Embryonic facial prominence (tissue), 1 donor: ENCODE results near the gene FXYD7.
"Not testable (repeated sequence)": the region's sequence is repeated elsewhere in the genome, so short reads cannot be mapped to it uniquely, and the experiment has no call there.

Source experiments
- DNase-seq: peaks from one replicate; pipeline ENCODE4 v3.0.0-alpha.2; 2016; ENCODE audit errors: extremely low spot score

The FXYD7 gene

DNA sequence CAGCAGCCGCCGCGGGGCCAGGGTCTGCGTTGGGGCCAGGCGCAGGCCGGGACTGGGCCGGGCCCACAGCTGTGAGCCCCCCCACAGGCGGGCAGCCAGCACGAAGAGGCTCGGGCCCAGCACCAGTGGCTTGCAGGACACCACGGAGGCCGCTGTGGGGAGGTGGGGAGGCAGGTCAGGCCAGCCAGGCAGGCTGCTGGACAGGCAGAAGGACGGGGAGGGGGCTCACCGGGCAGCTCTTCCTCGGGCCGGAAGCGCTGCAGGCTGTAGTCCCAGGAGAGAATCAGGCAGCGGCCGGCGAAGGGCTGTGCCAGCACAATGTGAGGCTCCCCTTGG is 16.5 kb upstream of the FXYD7 start:
- no peak for DNase-seq

DNA sequence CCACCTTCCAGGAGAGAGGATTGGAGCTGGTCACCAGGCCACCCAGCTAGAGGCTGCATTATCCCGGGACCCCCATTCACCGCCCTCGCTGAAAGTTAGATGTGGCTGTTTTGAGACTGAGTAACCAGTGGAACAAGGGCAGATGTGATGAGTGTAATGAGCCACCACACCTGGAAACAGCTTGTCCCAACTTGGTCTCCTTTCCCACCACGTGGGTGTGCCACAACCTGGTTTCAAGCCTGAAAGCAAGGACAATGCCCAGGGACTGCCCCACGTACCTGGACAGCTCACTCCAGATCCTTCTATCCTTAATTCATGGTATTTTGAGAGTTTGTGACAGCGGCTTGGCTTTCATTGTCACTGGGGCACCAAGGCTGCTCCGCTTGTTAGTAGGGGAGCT is 15.2 kb upstream of the FXYD7 start:
- DNase-seq = no peak

DNA sequence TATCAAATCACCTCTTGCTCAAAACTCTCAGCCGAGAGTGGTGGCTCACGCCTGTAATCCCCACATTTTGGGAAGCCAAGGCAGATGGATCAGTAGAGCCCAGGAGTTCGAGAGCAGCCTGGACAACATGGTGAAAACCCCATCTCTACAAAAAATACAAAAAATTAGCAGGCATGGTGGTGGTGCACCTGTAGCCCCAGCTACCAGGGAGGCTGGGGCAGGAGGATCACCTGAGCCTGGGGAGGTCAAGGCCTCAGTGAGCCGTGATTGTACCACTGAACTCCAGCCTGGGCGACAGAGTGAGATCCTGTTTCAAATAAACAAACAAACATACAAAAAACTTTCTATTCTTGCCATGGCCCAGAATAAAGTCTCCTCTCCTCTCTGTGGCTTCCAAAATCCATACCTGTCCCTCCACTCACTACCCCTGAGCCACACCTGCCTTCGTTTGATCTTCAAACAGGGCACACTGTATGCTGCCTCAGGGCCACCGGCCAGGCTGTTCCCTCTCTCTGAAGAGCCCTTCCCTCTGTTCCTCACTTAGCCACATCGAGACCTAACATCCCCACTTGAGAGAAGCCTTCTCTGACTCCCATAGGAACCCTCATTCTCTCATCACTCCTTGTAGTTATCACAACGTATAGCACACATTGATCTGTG is 14.5 kb upstream of the FXYD7 start:
- DNase-seq = no peak

DNA sequence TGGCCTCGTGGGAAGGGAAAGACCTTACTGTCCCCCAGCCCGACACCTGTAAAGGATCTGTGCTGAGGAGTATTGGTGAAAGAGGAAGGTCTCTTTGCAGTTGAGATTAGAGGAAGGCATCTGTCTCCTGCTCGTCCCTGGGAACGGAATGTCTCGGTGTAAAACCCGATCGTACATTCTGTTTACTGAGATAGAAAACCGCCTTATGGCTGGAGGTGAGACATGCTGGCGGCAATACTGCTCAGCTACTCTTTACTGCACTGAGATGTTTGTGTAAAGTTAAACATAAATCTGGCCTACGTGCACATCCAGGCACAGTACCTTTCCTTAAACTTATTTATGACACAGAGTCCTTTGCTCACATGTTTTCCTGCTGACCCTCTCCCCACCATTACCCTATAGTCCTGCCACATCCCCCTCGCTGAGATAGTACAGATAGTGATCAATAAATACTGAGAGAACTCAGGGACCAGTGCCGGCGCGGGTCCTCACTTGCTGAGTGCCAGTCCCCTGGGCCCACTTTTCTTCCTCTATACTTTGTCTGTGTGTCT is 13.3 kb upstream of the FXYD7 start:
- not testable (repeated sequence) for DNase-seq

DNA sequence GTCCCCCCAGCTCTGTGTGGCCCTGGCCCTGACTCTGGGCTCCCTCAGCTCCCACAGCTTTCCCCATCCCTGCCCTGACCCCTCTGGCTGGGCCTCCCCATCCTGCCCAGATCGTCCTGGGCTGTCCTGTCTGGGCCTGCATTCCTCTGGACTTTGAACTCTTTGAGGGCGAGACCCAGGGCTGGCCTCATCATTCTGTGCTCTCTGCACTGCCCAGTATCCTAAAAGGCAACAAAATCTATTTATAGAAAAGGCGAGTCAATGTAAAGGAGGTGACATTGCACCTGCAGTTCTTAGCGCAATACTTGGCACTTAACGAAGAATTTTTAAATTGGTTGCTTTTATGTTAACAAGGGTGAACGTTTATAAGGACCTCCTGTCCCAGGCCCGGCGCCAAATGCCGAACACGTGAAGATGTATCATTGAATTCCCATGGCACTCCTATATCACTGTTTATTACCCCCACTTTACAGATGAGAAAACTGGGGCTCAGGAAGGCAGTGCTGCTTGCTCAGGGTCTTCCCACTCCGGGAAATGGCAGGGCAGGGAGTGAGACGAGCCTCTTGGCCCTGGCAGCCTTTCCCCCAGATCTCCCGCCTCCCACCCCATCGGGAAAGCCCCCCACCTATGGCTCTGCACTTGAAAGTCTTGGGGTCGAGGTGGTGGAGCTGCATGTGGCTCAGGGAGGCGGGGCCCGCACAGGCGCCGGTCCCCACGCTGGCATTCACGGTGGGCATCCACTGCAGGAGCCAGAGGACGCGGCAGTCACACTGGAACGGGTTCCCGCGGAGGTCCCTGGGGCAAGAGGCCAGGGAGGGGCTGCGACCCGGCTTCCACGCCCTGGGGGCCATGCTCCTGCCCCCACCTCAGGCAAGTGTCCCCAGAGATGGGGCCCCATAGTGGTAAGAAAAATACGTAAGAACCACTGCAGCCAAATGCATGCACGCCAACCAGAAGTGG is 12.0 kb upstream of the FXYD7 start:
- no peak for DNase-seq

DNA sequence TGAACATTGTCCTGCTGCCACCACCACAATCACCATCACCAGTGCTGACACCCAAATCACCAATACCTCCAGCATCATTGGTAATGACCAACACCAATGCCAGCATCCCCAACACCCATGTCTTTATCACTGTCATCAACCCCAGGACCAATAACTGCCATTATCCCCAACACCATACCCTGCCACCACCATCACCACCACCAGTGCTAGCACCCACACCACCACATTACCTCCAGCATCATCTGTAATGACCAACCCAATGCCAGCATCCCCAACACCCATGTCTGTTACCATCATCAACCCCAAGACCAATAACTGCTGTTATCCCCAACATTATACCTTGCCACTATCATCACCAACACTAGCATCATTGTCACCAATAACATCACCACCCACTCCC is 10.8 kb upstream of the FXYD7 start:
- no peak for DNase-seq

- no peak for DNase-seq
Observed at GRCh38 chr19:35133826-35134225, 9.2 kb upstream of the FXYD7 start.

DNA sequence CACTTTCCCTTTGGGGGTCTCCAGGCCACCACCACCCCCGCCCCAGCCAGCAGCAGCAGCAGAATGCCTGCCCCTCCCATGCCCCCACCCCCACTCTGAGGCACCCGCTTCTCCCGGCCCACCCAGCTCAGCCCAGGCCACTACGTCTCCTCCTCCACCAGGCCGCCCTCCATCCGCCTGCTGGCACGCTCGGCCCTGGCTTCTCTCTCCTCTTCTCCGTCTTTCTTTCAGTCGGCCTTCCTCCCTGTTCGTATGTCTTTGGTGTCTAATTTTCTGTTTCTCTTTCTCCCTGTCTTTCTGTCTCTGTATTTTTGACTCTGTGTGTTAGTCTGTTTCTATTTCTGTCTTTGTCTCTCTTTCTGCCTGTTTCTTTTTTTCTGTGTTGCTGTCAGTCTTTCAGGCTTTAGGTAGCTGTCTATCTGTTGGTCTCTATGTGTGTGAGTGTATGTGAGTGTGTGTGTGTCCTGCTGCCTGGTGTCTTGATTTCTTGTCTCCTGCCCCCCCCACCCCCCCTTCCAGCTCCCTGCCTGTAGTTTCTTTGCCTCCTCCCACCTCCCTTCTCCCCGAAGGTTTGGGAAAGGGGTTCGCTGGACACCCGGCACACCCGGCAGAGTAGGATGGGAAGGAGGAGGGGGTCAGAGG is 8.3 kb upstream of the FXYD7 start, which contains the start of gene LGI4:
TSS of gene LGI4 (minus strand) at position 459 of the 642 bp plus-strand sequence. CDS start at position 80, 379 bp downstream.
- peak; percentile 24 for DNase-seq

DNA sequence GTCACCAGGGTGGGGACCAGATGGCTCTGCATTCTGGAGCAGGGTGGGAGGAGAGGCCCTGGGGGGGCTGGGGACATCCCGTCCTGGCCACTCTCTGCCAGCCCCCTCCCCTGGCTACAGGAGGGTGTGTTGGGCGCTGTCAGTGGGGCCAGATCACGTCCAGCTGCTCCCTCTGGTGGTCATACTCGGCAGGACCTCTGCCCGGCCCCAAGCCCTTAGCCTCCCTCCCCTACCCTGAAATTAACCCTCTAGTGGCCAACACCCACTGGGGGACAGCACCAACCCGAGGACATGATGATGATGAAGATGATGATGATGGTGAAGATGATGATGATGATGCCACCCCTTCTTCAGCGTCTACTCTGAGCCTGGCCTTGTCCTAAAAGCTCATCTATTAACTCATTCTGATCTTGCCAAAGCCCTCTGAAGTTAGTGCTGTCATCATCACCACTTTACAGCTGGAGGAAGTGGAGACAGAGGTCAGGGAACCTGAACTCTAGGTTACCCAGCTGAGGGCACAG is 7.6 kb upstream of the FXYD7 start:
- DNase-seq = peak; percentile 51

GRCh38 chr19:35136231-35136630 is 6.8 kb upstream of the FXYD7 start:
- DNase-seq = no peak

- DNase-seq = no peak
Observed at GRCh38 chr19:35136977-35137702, 5.9 kb upstream of the FXYD7 start.

GRCh38 chr19:35138305-35138892 is 4.7 kb upstream of the FXYD7 start, which contains the start of gene FXYD1:
FXYD1 (plus strand) TSS chr19:35138824; CDS start chr19:35140080, 1,256 bp downstream.
- no peak for DNase-seq

DNA sequence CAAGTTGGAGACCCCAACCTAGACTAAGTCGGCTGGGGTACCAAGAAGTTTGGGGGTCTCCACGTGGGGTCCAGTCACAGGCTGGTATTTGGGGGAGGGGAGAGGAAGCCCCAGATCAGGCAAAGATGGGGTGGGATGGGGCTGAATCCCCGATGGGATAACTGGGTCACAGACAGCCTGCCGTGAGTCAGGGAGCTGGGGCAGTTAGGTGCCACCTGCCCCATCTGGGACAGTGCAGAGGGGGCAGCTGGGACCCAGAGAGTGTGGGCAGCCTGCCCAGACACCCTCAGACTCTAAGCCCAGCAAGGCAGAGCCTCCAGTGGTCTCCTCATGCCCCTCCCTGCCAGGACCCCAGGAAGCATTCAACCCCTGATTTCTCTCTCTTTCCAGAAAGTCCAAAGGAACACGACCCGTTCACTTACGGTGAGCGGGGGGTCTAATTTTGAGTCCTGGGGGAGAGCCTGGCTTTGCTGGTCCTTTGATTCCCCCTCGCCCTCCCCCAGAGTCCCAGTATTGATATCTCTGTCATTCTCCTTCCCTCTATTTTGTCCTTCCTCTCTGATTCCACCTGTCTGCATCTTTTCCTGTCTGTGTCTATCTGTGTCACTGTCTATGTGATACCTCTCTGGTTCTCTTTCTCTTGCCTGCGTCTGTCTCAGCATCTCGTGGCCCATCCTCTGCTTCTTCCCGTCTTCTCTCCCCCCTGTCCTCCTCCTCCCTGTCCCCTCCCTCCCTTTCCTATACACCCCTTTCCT is 2.7 kb upstream of the FXYD7 start:
- no peak for DNase-seq

DNA sequence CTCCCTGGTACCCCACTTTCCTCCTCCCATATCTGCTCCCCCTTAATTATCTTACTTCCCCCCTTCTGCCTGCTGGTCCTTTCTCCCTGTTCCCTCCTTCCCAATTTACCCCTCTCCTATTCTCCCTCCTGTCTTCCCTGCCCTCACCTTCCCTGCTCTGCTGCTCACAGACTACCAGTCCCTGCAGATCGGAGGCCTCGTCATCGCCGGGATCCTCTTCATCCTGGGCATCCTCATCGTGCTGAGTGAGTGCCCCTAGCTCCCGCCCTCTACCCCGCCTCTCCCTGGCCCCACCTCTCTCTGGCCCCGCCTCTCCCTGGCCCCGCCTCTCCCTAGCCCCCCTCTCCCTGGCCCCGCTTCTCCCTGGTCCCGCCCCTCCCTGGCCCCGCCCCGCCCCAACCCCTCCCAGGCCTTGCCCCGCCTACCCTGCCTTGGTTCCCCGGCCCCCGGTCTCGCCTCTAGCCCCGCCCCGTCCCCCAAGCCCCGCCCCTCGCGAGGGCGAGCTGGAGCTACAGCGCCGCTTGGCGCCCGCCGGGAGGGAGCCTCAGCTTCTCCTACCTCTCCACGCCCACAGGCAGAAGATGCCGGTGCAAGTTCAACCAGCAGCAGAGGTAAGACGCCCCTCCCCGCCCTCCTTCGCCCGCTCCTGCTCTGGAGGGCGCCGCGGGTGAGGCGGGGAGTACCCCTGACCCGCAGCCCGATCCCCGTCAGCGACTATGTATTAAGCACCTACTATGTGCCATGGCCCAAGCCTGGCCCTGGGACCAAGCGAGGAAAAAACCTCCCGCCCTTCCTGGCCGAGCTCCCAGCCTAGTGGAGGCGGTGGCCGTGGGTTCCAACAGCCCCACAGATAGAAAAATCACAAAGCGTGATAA is 1.9 kb upstream of the FXYD7 start:
- peak; percentile 58 for DNase-seq

DNA sequence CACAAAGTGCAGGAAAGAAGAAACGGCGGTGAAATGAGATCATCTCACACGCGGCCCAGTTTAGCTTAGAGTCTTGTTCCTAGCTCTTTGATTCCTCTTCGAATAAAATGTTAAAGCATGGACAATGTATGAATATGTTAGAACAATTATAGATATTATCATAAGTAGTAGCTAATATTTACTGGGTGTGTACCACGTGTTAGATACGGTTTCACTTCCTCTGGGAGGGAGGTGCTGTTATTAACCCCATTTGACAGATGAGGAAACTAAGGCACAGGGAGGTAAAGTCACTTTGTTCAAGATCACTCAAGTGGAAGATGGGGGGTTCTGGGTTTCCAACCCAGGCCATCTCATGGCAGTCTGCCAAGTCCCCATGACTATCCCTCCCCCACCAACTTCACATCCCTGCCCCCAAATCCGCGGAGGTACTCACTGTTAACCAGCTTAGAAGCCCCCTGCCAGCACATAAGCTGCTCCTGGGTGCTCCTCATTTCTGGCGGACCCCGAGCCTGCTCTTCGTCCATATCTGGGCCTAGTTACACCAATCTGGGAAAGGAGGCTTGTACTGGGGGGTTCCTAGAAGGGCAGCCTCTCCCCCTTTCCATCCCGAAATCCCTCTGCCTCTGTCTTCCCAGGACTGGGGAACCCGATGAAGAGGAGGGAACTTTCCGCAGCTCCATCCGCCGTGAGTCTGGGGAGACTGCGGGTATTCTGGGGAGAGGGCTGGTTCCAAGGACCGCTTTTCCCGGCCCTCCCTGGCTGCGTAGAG is 1.0 kb upstream of the FXYD7 start:
- DNase-seq = no peak

- no peak for DNase-seq
Observed at GRCh38 chr19:35142606-35143230, 337 bp upstream of the FXYD7 start.

- no peak for DNase-seq
Observed at GRCh38 chr19:35143818-35144217, 763 bp downstream of the FXYD7 start.

DNA sequence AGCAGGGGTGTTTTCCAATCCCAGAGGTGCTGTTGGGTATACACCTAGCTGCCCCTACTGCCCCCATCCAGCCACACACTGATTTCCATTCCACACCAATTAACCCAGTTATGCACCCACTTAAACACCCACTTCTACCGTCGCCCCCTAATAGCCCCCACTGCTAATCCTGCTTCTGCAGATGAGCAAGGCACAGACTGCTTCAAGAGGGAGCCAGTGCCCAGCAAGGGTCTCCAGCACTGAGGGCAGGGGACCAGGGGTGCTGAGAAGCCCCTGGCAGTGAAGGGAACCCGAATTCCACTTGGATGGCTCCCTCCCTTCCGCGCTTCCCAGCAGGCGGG is 1.2 kb downstream of the FXYD7 start:
- no peak for DNase-seq
